Anterior cingulate cortex (tissue), 58 donors: Measurements from ENCODE around the gene RGR.

Experiments
- DNase-seq, 58 donors: peaks; one replicate each; lab custom pipeline; 2025; lab: John Stamatoyannopoulos, UW

The RGR gene

GRCh38 chr10:84216834-84217233 lies 28.0 kb upstream of the RGR start:
- DNase-seq: no peak

- DNase-seq: no peak
Measured at GRCh38 chr10:84217746-84218145, 27.1 kb upstream of the RGR start.

- DNase-seq: no peak
Measured at GRCh38 chr10:84221916-84222315, 22.9 kb upstream of the RGR start.

GRCh38 chr10:84224411-84225028 lies 20.3 kb upstream of the RGR start:
- DNase-seq: no peak

- no peak for DNase-seq
Measured at GRCh38 chr10:84225427-84226173, 19.3 kb upstream of the RGR start, which contains the start of gene LRIT2. Gene LRIT2, minus strand, starts transcription at chr10:84225544. Its CDS starts 24 bp downstream, at chr10:84225520.

- no peak for DNase-seq
Measured at GRCh38 chr10:84226616-84227015, 18.2 kb upstream of the RGR start.

- no peak for DNase-seq
Measured at GRCh38 chr10:84227810-84228209, 17.0 kb upstream of the RGR start.

GRCh38 chr10:84230359-84230758 lies 14.5 kb upstream of the RGR start:
- peak in 3 of 58 donors; percentile 11 to 20 (median 18) for DNase-seq

GRCh38 chr10:84232376-84232775 lies 12.5 kb upstream of the RGR start:
- DNase-seq: no peak

GRCh38 chr10:84233940-84234339 lies 10.9 kb upstream of the RGR start:
- no peak for DNase-seq

GRCh38 chr10:84234479-84234878 lies 10.4 kb upstream of the RGR start:
- no peak for DNase-seq

- DNase-seq: no peak
Measured at GRCh38 chr10:84235096-84235495, 9.8 kb upstream of the RGR start.

GRCh38 chr10:84236807-84237198 lies 8.1 kb upstream of the RGR start:
- DNase-seq: no peak

- no peak for DNase-seq
Measured at GRCh38 chr10:84237199-84238051, 7.4 kb upstream of the RGR start.

GRCh38 chr10:84238909-84239308 lies 5.9 kb upstream of the RGR start:
- no peak for DNase-seq

- no peak for DNase-seq
Measured at GRCh38 chr10:84241185-84241790, 3.6 kb upstream of the RGR start, which contains the start of gene LRIT1. Gene LRIT1, minus strand, starts transcription at chr10:84241546. Its CDS starts 107 bp downstream, at chr10:84241439.

GRCh38 chr10:84243759-84244158 lies 1.1 kb upstream of the RGR start:
- DNase-seq: no peak

- DNase-seq: no peak
Measured at GRCh38 chr10:84247496-84247895, 2.6 kb downstream of the RGR start.

- no peak for DNase-seq
Measured at GRCh38 chr10:84248794-84249193, 3.9 kb downstream of the RGR start.

GRCh38 chr10:84254552-84255478 lies 10.0 kb downstream of the RGR start:
- DNase-seq: no peak
